HL-60/S4 treated with retinoic acid at 250 ng/mL for 4 days and 3 days (cell line): ENCODE measurements around the gene BLZF1.
"Not testable (repeated sequence)": the region's sequence is repeated elsewhere in the genome, so short reads cannot be mapped to it uniquely, and the experiment has no call there.

Experiments
- in situ Hi-C: fragments of 300-500 bp; cut with MboI; formaldehyde crosslinking; loops from 2 replicates; pipeline ENCODE4 v1.7.0; 2022; ENCODE audit warnings: low sequenced_read_pairs

Gene BLZF1

GRCh38 chr1:169367686-169368405 lies at the start of gene BLZF1, which contains the start of gene NME7:
BLZF1 (plus strand) TSS chr1:169368195; CDS start chr1:169369523, 1,328 bp downstream.
NME7 (minus strand) TSS chr1:169367797; CDS start chr1:169367710, 87 bp downstream.
- in situ Hi-C loops, result loop anchor here (25.0 kb wide), 1 partner anchor 931 kb away; no protein-coding TSS in a partner anchor

GRCh38 chr1:169318536-169319244 lies 49.3 kb upstream of the BLZF1 start:
- in situ Hi-C loops, result no loop called here

- in situ Hi-C loops, result no loop called here
Measured at GRCh38 chr1:169321539-169321938, 46.5 kb upstream of the BLZF1 start.

GRCh38 chr1:169322138-169322537 lies 45.9 kb upstream of the BLZF1 start:
- in situ Hi-C loops, result no loop called here

GRCh38 chr1:169325117-169325516 lies 42.9 kb upstream of the BLZF1 start:
- in situ Hi-C loops, result no loop called here

GRCh38 chr1:169326261-169326955 lies 41.6 kb upstream of the BLZF1 start:
- in situ Hi-C loops, result no loop called here

- in situ Hi-C loops, result no loop called here
Measured at GRCh38 chr1:169326956-169327268, 41.1 kb upstream of the BLZF1 start.

GRCh38 chr1:169327875-169328274 lies 40.1 kb upstream of the BLZF1 start:
- in situ Hi-C loops, result no loop called here

- in situ Hi-C loops, result no loop called here
Measured at GRCh38 chr1:169329383-169329782, 38.6 kb upstream of the BLZF1 start.

- in situ Hi-C loops, result no loop called here
Measured at GRCh38 chr1:169330927-169331326, 37.1 kb upstream of the BLZF1 start.

- in situ Hi-C loops, result not testable (repeated sequence)
Measured at GRCh38 chr1:169334727-169335126, 33.3 kb upstream of the BLZF1 start.

- in situ Hi-C loops, result not testable (repeated sequence)
Measured at GRCh38 chr1:169336947-169337715, 30.9 kb upstream of the BLZF1 start.

- in situ Hi-C loops, result no loop called here
Measured at GRCh38 chr1:169338617-169339016, 29.4 kb upstream of the BLZF1 start.

- in situ Hi-C loops, result loop anchor here (10.0 kb wide), 1 partner anchor 725 kb away; no protein-coding TSS in a partner anchor
Measured at GRCh38 chr1:169339773-169340172, 28.2 kb upstream of the BLZF1 start.

- in situ Hi-C loops, result loop anchor here (10.0 kb wide), 1 partner anchor 726 kb away; no protein-coding TSS in a partner anchor
Measured at GRCh38 chr1:169340882-169341281, 27.1 kb upstream of the BLZF1 start.

GRCh38 chr1:169342096-169342495 lies 25.9 kb upstream of the BLZF1 start:
- in situ Hi-C loops, result loop anchor here (10.0 kb wide), 1 partner anchor 727 kb away; no protein-coding TSS in a partner anchor

GRCh38 chr1:169345511-169345910 lies 22.5 kb upstream of the BLZF1 start:
- in situ Hi-C loops, result loop anchor here (10.0 kb wide), 1 partner anchor 731 kb away; no protein-coding TSS in a partner anchor

- in situ Hi-C loops, result loop anchor here (10.0 kb wide), 1 partner anchor 731 kb away; no protein-coding TSS in a partner anchor
Measured at GRCh38 chr1:169346036-169346589, 21.9 kb upstream of the BLZF1 start.

- in situ Hi-C loops, result loop anchor here (10.0 kb wide), 1 partner anchor 733 kb away; no protein-coding TSS in a partner anchor
Measured at GRCh38 chr1:169347688-169348382, 20.2 kb upstream of the BLZF1 start.
